Liver (tissue), 9 donors: ENCODE measurements around the gene ERBB4. TPM values are rescaled to one million over a fixed set of nuclear protein-coding genes. Genes with fewer than 3 reads are reported as not detected.

ENCODE experiments used
- DNase-seq: peaks from one replicate; pipeline ENCODE4 v3.0.0-alpha.2; 2017; ENCODE audit warnings: low spot score
- H3K27ac ChIP-seq, 2 donors: one replicate each; pipeline ENCODE4 v1.7.0; 2013; ENCODE audit warnings: inconsistent platforms in 2 of 2, low read length in 2 of 2, control low read depth in 1 of 2, low read depth in 1 of 2, mild to moderate bottlenecking in 1 of 2
- H3K27me3 ChIP-seq, 4 donors: one replicate each; pipeline versions ENCODE4 v1.6.1 to v1.7.0; 2013; ENCODE audit warnings: low read length in 3 of 4, inconsistent platforms in 1 of 4, mild to moderate bottlenecking in 1 of 4, moderate library complexity in 1 of 4; ENCODE audit not compliant: control insufficient read depth in 4 of 4, insufficient read depth in 4 of 4
- H3K36me3 ChIP-seq, 4 donors: one replicate each; pipeline versions ENCODE4 v1.6.1 to v1.7.0; 2013; ENCODE audit warnings: low read length in 3 of 4, mild to moderate bottlenecking in 3 of 4, low read depth in 1 of 4, moderate library complexity in 1 of 4; ENCODE audit not compliant: control insufficient read depth in 4 of 4, insufficient read depth in 3 of 4
- H3K4me1 ChIP-seq, 4 donors: one replicate each; pipeline versions ENCODE4 v1.6.1 to v1.7.0; 2013; ENCODE audit warnings: low read length in 3 of 4, mild to moderate bottlenecking in 3 of 4, moderate library complexity in 1 of 4; ENCODE audit not compliant: control insufficient read depth in 4 of 4, insufficient read depth in 4 of 4
- H3K4me3 ChIP-seq, 3 donors: one replicate each; pipeline versions ENCODE4 v1.6.1 to v1.7.0; 2013; ENCODE audit warnings: low read length in 3 of 3, control low read depth in 1 of 3, low read depth in 1 of 3, mild to moderate bottlenecking in 1 of 3
- H3K9ac ChIP-seq, 2 donors: one replicate each; pipeline ENCODE4 v1.7.0; 2013; ENCODE audit warnings: low read length in 2 of 2, mild to moderate bottlenecking in 2 of 2, moderate library complexity in 2 of 2, control low read depth in 1 of 2, low read depth in 1 of 2
- H3K9me3 ChIP-seq, 4 donors: one replicate each; pipeline versions ENCODE4 v1.6.1 to v1.7.0; 2013; ENCODE audit warnings: low read length in 3 of 4; ENCODE audit not compliant: control insufficient read depth in 4 of 4
- ATF3 ChIP-seq: IDR thresholded peaks from 2 replicates; pipeline ENCODE4 v1.6.1; 2016; ENCODE audit warnings: antibody characterized with exemption
- CTCF ChIP-seq: fragments of 150-350 bp; IDR thresholded peaks from 2 replicates; pipeline ENCODE4 v1.5.1; 2017; ENCODE audit warnings: improper control_type of control experiment, low read depth, low read length; ENCODE audit not compliant: missing input control
- FOXA1 ChIP-seq: IDR thresholded peaks from 2 replicates; pipeline ENCODE4 v1.6.1; 2016; ENCODE audit warnings: antibody characterized with exemption
- FOXA2 ChIP-seq: IDR thresholded peaks from 2 replicates; pipeline ENCODE4 v1.6.1; 2016; ENCODE audit warnings: antibody characterized with exemption
- GABPA ChIP-seq, 2 donors: IDR thresholded peaks in 1 of 2; conservative IDR thresholded peaks in 1 of 2; 2 replicates each; pipeline ENCODE4 v1.6.1; 2016; ENCODE audit warnings: antibody characterized with exemption in 2 of 2, mild to moderate bottlenecking in 1 of 2, moderate library complexity in 1 of 2
- HNF4A ChIP-seq, 2 donors: conservative IDR thresholded peaks; 2 replicates each; pipeline ENCODE4 v1.6.1; 2016; ENCODE audit warnings: antibody characterized with exemption in 2 of 2, mild to moderate bottlenecking in 2 of 2
- HNF4G ChIP-seq: IDR thresholded peaks from 2 replicates; pipeline ENCODE4 v1.6.1; 2016; ENCODE audit warnings: antibody characterized with exemption
- JUND ChIP-seq, 2 donors: IDR thresholded peaks; 2 replicates each; pipeline ENCODE4 v1.6.1; 2016; ENCODE audit warnings: antibody characterized with exemption in 2 of 2
- MAX ChIP-seq: IDR thresholded peaks from 2 replicates; pipeline ENCODE4 v1.6.1; 2016; ENCODE audit warnings: antibody characterized with exemption
- NR2F2 ChIP-seq: IDR thresholded peaks from 2 replicates; pipeline ENCODE4 v1.6.1; 2016; ENCODE audit warnings: antibody characterized with exemption
- RAD21 ChIP-seq, 2 donors: IDR thresholded peaks; 2 replicates each; pipeline ENCODE4 v1.6.1; 2016; ENCODE audit warnings: antibody characterized with exemption in 2 of 2, mild to moderate bottlenecking in 2 of 2
- RXRA ChIP-seq, 2 donors: IDR thresholded peaks; 2 replicates each; pipeline ENCODE4 v1.6.1; 2017 to 2018; ENCODE audit warnings: antibody characterized with exemption in 2 of 2, mild to moderate bottlenecking in 1 of 2
- SP1 ChIP-seq: IDR thresholded peaks from 2 replicates; pipeline ENCODE4 v1.6.1; 2018; ENCODE audit warnings: antibody characterized with exemption, mild to moderate bottlenecking
- TAF1 ChIP-seq: conservative IDR thresholded peaks from 2 replicates; pipeline ENCODE4 v1.6.1; 2016; ENCODE audit warnings: antibody characterized with exemption, mild to moderate bottlenecking
- YY1 ChIP-seq: IDR thresholded peaks from 2 replicates; pipeline ENCODE4 v1.6.1; 2016; ENCODE audit warnings: antibody characterized with exemption, mild to moderate bottlenecking
- ZBTB33 ChIP-seq: IDR thresholded peaks from 2 replicates; pipeline ENCODE4 v1.6.1; 2016; ENCODE audit warnings: antibody characterized with exemption
- WGBS: extraction: QIAGEN DNeasy Blood & Tissue Kit; methylation state at CpG from one replicate; pipeline ENCODE4 v1.1.7; 2013; 5-methylcytosine and 5-hydroxymethylcytosine counted together
- polyA plus RNA-seq, 2 donors: library from polyadenylated mRNA; stranded (reverse) in 1 of 2; unstranded in 1 of 2; fragments of 200-250 nt in 1 of 2; fragments of >200 nt in 1 of 2; fragmentation: Nextera tagmentation in 1 of 2; extraction: Ambion mirVana in 1 of 2; gene quantifications; one replicate each; pipeline versions ENCODE4 v1.2.1 to v1.2.3, GENCODE V29; 2013 to 2015
- total RNA-seq, 2 donors: library from RNA; depleted of rRNA; stranded (reverse); fragments of >200 nt; gene quantifications; one replicate each; pipeline ENCODE4 v1.2.3, GENCODE V29; 2014
- donor health status: healthy.
- donor health status: healthy.
- donor health status: healthy.
- donor health status: healthy.
- donor health status: healthy.

The ERBB4 gene
- total and polyA plus RNA-seq, 4 donors, result 0.03 to 0.42 TPM; not detected in 2

GRCh38 chr2:211900518-211900917 is 638.1 kb downstream of the ERBB4 start:
- H3K36me3 ChIP-seq, result no peaks in the 10 kb centered on the region
- no peak for TF ChIP-seq YY1
- TF ChIP-seq FOXA1, result no peak
- no peak for TF ChIP-seq HNF4G
- no peak for TF ChIP-seq NR2F2
- no peak for TF ChIP-seq RXRA (IDR thresholded peaks at IDR 0.05)
- TF ChIP-seq JUND (IDR thresholded peaks at IDR 0.05), result no peak
- no peak for TF ChIP-seq ATF3
- no peak for TF ChIP-seq CTCF
- WGBS, result 76% methylated on average over 2 of the region's 2 CpGs
- no peak overlapping the region for H3K27ac ChIP-seq
- DNase-seq, result no peak
- H3K27me3 ChIP-seq, result peaks cover 0 to 2% (median 0%) of the 10 kb centered on the region in 4 donors
- no peak overlapping the region for H3K9ac ChIP-seq
- H3K4me3 ChIP-seq, result no peak overlapping the region
- no peaks in the 10 kb centered on the region for H3K4me1 ChIP-seq
- no peaks in the 10 kb centered on the region for H3K9me3 ChIP-seq

GRCh38 chr2:211900000-211900399 is 638.6 kb downstream of the ERBB4 start:
- 61% methylated on average over 5 of the region's 5 CpGs for WGBS
- DNase-seq, result no peak
- H3K27ac ChIP-seq, result no peak overlapping the region
- H3K9me3 ChIP-seq, result no peaks in the 10 kb centered on the region
- no peaks in the 10 kb centered on the region for H3K4me1 ChIP-seq
- no peak for TF ChIP-seq MAX
- H3K36me3 ChIP-seq, result no peaks in the 10 kb centered on the region
- no peak overlapping the region for H3K9ac ChIP-seq
- H3K4me3 ChIP-seq, result no peak overlapping the region
- H3K27me3 ChIP-seq, result peaks cover 0 to 2% (median 0%) of the 10 kb centered on the region in 4 donors

GRCh38 chr2:211898702-211899101 is 639.9 kb downstream of the ERBB4 start:
- Histone ChIP-seq H3K9ac (no peak overlapping the region), H3K9me3 (no peaks in the 10 kb centered on the region), H3K4me1 (no peaks in the 10 kb centered on the region), H3K27me3 (peaks cover 0 to 2% (median 0%) of the 10 kb centered on the region in 4 donors), H3K36me3 (no peaks in the 10 kb centered on the region), H3K4me3 (no peak overlapping the region), H3K27ac (no peak overlapping the region)
- DNase-seq, result no peak
- no peak for TF ChIP-seq CTCF
- TF ChIP-seq RXRA (IDR thresholded peaks at IDR 0.05), result no peak
- no peak for TF ChIP-seq ZBTB33
- TF ChIP-seq FOXA1, result no peak
- no peak for TF ChIP-seq ATF3
- no peak for TF ChIP-seq MAX
- TF ChIP-seq FOXA2, result no peak
- no peak for TF ChIP-seq HNF4A (conservative IDR thresholded peaks at IDR 0.05)
- TF ChIP-seq SP1, result no peak
- TF ChIP-seq GABPA (IDR thresholded peaks at IDR 0.05 in 1 of 2, conservative IDR thresholded peaks at IDR 0.05 in 1 of 2), result no peak
- TF ChIP-seq TAF1, result no peak
- TF ChIP-seq NR2F2, result no peak
- TF ChIP-seq RAD21 (IDR thresholded peaks at IDR 0.05), result no peak
- no peak for TF ChIP-seq JUND (IDR thresholded peaks at IDR 0.05)
- WGBS, result 49% methylated on average over 1 of the region's 1 CpG
